ENCODE data around the gene HACL1. TPM values are rescaled to one million over a fixed set of nuclear protein-coding genes. Genes with fewer than 3 reads are reported as not detected.

Gene HACL1
- total and polyA plus RNA-seq, 2 donors (not counting 1 experiment from before 2014, with no cell fraction given), result 20.8 to 38.7 TPM

GRCh38 chr3:15649858-15650257 is 48.5 kb upstream of the HACL1 start:
- Histone ChIP-seq H3K36me3 (replicated peaks in 1 of 2; ENCODE audit: control extremely low read depth in 1 of 2, control insufficient read depth in 1 of 2, extremely low read depth in 1 of 2, insufficient read depth in 2 of 2, low read length in 1 of 2) (no peaks in the 10 kb centered on the region), H3K9ac (ENCODE audit: low read length) (no peak overlapping the region), H3K4me3 (ENCODE audit: control extremely low read depth in 1 of 5, extremely low read depth in 1 of 5, insufficient read depth in 1 of 5, low read depth in 2 of 5, low read length in 4 of 5) (no peak overlapping the region), H3K79me2 (ENCODE audit: control insufficient read depth, insufficient read depth, low read length) (no peaks in the 10 kb centered on the region), H3K27me3 (replicated peaks in 1 of 4; ENCODE audit: control extremely low read depth in 1 of 4, control insufficient read depth in 3 of 4, insufficient read depth in 4 of 4, low read length in 3 of 4) (no peaks in the 10 kb centered on the region), H3K4me1 (ENCODE audit: control insufficient read depth in 2 of 2, insufficient read depth in 2 of 2, low read length in 2 of 2) (peaks cover 36 to 40% of the 10 kb centered on the region in 2 donors), H3K4me2 (replicated peaks; ENCODE audit: low read depth, low read length, poor library complexity, severe bottlenecking) (no peak overlapping the region), H4K20me1 (ENCODE audit: control insufficient read depth, insufficient read depth, low read length, poor library complexity, severe bottlenecking) (no peaks in the 10 kb centered on the region), H3K27ac (ENCODE audit: low read length in 2 of 2) (no peak overlapping the region), H2AFZ (ENCODE audit: insufficient read depth, low read depth, low read length, poor library complexity, severe bottlenecking) (no peak overlapping the region), H3K9me3 (ENCODE audit: control extremely low read depth in 1 of 3, control insufficient read depth in 2 of 3, insufficient read depth in 1 of 3, low read length in 2 of 3) (peaks cover 0 to 2% (median 0%) of the 10 kb centered on the region in 3 donors)
- Mint-ChIP-seq H3K9me3 (ENCODE audit: insufficient read depth) (no peaks in the 10 kb centered on the region), H3K27ac (no peak overlapping the region), H3K4me3 (peak overlapping the region; percentile 6), H3K27me3 (no peaks in the 10 kb centered on the region), H3K4me1 (peaks cover 42% of the 10 kb centered on the region)
- intact Hi-C loops (cut with micrococcal nuclease), result no loop called here
- DNase-seq (no peak), ATAC-seq (ENCODE audit: low read depth) (no peak)
- CTCF ChIA-PET, result interaction anchor here (1.1 kb wide), 2 partner anchors 162 to 245 kb away, joined by 3 read pairs; no protein-coding TSS in a partner anchor
- TF ChIP-seq, protein P1, sequence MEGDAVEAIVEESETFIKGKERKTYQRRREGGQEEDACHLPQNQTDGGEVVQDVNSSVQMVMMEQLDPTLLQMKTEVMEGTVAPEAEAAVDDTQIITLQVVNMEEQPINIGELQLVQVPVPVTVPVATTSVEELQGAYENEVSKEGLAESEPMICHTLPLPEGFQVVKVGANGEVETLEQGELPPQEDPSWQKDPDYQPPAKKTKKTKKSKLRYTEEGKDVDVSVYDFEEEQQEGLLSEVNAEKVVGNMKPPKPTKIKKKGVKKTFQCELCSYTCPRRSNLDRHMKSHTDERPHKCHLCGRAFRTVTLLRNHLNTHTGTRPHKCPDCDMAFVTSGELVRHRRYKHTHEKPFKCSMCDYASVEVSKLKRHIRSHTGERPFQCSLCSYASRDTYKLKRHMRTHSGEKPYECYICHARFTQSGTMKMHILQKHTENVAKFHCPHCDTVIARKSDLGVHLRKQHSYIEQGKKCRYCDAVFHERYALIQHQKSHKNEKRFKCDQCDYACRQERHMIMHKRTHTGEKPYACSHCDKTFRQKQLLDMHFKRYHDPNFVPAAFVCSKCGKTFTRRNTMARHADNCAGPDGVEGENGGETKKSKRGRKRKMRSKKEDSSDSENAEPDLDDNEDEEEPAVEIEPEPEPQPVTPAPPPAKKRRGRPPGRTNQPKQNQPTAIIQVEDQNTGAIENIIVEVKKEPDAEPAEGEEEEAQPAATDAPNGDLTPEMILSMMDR (IDR thresholded peaks at IDR 0.05), result no peak
- TF ChIP-seq EZH2 (IDR thresholded peaks at IDR 0.05; ENCODE audit: borderline replicate concordance, insufficient read depth, low read depth, low read length, poor library complexity, severe bottlenecking), result no peak
- POLR2A ChIA-PET, result no interaction called here
- no CpG with 5 or more reads among the region's 5 CpGs for WGBS (ENCODE audit: insufficient coverage)

DNA sequence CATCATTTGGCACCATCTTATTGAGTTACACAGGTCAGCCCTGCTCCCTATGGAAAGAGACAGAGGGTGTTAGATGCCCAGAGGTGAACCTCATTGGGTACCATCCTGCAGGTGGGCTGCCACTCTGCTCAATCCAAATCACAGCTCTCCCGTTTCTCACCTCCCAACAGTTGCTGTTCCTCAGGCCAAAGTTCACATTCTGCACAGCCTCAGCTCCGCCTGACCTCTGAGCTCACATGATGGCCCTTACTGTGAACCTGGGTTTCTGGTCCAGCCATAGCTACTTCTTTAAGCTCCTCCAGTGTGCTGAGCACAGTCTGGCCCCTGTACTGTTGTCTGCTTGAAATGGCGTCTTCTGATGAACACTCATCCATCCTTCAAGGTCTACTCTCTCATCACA is 48.0 kb upstream of the HACL1 start:
- H3K27me3 ChIP-seq (replicated peaks in 1 of 4; ENCODE audit: control extremely low read depth in 1 of 4, control insufficient read depth in 3 of 4, insufficient read depth in 4 of 4, low read length in 3 of 4), result no peaks in the 10 kb centered on the region
- Mint-ChIP-seq H3K4me3 (no peak overlapping the region), H3K4me1 (peaks cover 42% of the 10 kb centered on the region)

More for the DNA sequence above, 48.0 kb upstream of the HACL1 start:
- Mint-ChIP-seq H3K27ac (peak overlapping the region; percentile 27), H3K27me3 (no peaks in the 10 kb centered on the region), H3K9me3 (ENCODE audit: insufficient read depth) (no peaks in the 10 kb centered on the region)
- H3K4me3 ChIP-seq (ENCODE audit: control extremely low read depth in 1 of 5, extremely low read depth in 1 of 5, insufficient read depth in 1 of 5, low read depth in 2 of 5, low read length in 4 of 5), result no peak overlapping the region
- ATAC-seq (ENCODE audit: low read depth) (no peak), DNase-seq (no peak)
- 100% methylated on average over 3 of the region's 3 CpGs for WGBS (ENCODE audit: insufficient coverage)
- no peak overlapping the region for H2AFZ ChIP-seq (ENCODE audit: insufficient read depth, low read depth, low read length, poor library complexity, severe bottlenecking)
- no peaks in the 10 kb centered on the region for H3K9me3 ChIP-seq (ENCODE audit: control extremely low read depth in 1 of 3, control insufficient read depth in 2 of 3, insufficient read depth in 1 of 3, low read length in 2 of 3)
- POLR2A ChIA-PET, result no interaction called here
- CTCF ChIA-PET, result interaction anchor here (1.1 kb wide), 2 partner anchors 163 to 244 kb away, joined by 3 read pairs; no protein-coding TSS in a partner anchor
- no peaks in the 10 kb centered on the region for H3K79me2 ChIP-seq (ENCODE audit: control insufficient read depth, insufficient read depth, low read length)
- H3K27ac ChIP-seq (ENCODE audit: low read length in 2 of 2), result no peak overlapping the region
- no peak overlapping the region for H3K4me2 ChIP-seq (replicated peaks; ENCODE audit: low read depth, low read length, poor library complexity, severe bottlenecking)
- peaks cover 36 to 40% of the 10 kb centered on the region in 2 donors for H3K4me1 ChIP-seq (ENCODE audit: control insufficient read depth in 2 of 2, insufficient read depth in 2 of 2, low read length in 2 of 2)
- intact Hi-C loops (cut with micrococcal nuclease), result no loop called here
- no peaks in the 10 kb centered on the region for H4K20me1 ChIP-seq (ENCODE audit: control insufficient read depth, insufficient read depth, low read length, poor library complexity, severe bottlenecking)
- no peak overlapping the region for H3K9ac ChIP-seq (ENCODE audit: low read length)
- TF ChIP-seq, protein P1 (IDR thresholded peaks at IDR 0.05), result no peak
- TF ChIP-seq EZH2 (IDR thresholded peaks at IDR 0.05; ENCODE audit: borderline replicate concordance, insufficient read depth, low read depth, low read length, poor library complexity, severe bottlenecking), result no peak
- no peaks in the 10 kb centered on the region for H3K36me3 ChIP-seq (replicated peaks in 1 of 2; ENCODE audit: control extremely low read depth in 1 of 2, control insufficient read depth in 1 of 2, extremely low read depth in 1 of 2, insufficient read depth in 2 of 2, low read length in 1 of 2)

Data from B cell (primary cell).